GM18502 (cell line): ENCODE measurements around the gene UBAC1.
"Not testable (repeated sequence)": the region's sequence is repeated elsewhere in the genome, so short reads cannot be mapped to it uniquely, and the experiment has no call there.

Experiments
- ATAC-seq: cut with Tn5 transposase; IDR thresholded peaks from one replicate; pipeline ENCODE4 v1.9.1; 2021; ENCODE audit warnings: mild to moderate bottlenecking; ENCODE audit not compliant: unreplicated experiment, poor library complexity

UBAC1 gene

GRCh38 chr9:135961811-135962695, 880 bp upstream of the UBAC1 start:
- no peak for ATAC-seq

DNA sequence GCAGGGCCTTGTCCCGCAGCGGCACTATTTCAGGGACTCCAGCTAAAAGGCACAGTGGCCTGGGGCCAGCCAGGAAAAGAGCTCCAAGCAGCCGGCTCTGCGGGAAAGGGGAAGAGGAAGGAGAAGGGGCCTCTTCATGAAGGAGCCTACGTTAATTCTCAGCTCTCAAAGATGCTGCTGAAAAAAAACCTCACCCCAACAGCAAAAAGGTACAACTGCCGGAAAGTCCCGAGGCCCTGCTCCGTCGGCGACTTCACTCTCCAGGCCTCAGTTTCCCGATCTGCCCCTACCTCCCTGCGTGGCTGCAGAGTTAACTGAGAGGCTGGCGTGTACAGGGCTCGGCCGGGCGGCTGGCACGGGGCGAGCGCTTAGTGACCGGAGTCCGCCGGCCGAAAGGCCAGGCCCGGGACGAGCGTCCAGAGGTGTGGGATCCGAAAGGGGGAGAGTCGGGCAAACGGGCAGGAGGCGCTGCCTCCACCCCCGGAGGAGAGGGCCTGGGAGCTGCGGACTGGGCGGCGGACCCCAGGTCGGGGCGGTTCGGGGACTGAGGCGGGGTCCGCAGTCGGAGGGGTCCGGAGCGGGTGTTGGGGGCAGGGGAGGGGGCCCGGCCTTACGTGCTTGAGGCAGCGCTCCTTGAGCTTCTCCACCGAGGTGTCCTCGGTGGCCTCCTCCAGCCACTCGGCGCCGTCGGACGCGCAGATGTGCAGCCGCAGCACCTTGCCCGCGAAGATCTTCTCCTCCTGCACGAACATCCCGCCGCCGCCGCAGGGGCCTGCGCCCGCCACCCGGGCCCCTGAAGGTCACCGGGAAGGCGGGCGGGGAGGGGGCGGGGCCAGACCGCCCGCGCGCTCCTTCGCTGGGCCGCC, 529 bp downstream of the UBAC1 start:
- peak; percentile 25 for ATAC-seq

DNA sequence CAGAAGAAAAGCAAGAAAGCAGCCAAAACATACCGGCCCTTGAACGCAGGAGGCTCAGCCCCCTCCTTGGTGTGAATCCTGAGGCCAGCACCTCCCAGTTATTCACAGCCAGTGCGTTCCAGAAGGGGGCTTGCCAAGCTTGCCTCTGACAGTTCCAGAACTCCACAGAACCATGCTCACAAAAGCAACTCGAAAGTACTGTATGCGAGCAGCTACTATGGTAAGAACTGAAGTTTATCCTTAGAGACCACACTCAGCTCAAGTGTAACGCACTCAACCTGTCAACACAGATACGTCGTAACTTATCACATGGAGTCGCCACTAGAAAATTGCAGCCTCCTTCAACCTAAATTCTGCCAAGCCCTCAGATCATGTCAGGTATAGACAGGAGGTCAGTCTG, 1.4 kb downstream of the UBAC1 start:
- ATAC-seq, result no peak

DNA sequence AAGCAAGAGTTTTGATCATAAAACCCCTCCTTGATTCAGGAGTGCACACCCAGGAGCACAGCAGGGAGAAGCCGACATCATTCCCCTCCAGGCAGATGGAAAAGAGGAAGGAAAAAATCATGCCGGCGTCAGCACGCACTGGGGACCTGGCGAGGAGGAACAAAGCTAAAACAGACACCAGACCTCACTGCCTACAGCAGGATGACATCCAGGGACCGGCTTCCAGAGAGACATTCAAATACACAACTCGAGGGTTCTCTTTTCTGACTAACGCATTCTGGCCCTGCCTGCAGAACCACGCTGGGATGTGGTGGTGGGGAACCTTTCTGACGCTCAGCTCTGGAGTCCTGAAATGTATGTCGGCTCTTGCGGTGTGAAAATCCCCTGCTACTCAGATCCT, 2.7 kb downstream of the UBAC1 start:
- no peak for ATAC-seq

- no peak for ATAC-seq
These were observed 3.7 kb downstream of the UBAC1 start for GRCh38 chr9:135957431-135957830.

- no peak for ATAC-seq
These were observed 4.4 kb downstream of the UBAC1 start for GRCh38 chr9:135956802-135957174.

- ATAC-seq, result no peak
These were observed 5.0 kb downstream of the UBAC1 start for GRCh38 chr9:135955934-135956801.

DNA sequence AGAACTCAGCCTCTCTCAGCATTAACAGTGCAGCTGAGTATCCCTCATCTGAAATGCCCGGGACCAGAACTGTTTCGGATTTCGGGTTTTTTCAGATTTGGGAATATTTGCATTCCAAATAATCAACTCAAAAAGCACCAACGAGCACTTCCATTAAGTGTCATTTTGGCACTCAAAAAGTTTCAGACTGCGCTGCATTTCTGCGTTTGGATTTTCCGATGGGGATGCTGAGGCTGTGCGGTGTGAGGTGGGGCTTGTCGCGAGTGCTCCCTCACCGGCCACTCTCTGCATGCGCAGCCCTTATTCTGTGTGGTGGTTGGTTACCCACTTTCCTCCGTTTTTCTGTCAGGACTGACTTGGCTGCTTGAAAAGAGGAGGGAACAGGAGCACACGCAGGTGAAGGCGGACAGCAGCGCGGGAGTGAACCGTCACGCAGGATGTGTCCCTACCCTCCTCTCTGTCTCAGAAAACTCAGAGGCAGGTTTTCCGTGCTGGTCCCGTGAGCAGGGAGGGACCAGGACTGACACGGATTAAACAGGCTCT, 8.4 kb downstream of the UBAC1 start:
- ATAC-seq, result no peak

GRCh38 chr9:135951889-135952663, 9.1 kb downstream of the UBAC1 start:
- no peak for ATAC-seq

DNA sequence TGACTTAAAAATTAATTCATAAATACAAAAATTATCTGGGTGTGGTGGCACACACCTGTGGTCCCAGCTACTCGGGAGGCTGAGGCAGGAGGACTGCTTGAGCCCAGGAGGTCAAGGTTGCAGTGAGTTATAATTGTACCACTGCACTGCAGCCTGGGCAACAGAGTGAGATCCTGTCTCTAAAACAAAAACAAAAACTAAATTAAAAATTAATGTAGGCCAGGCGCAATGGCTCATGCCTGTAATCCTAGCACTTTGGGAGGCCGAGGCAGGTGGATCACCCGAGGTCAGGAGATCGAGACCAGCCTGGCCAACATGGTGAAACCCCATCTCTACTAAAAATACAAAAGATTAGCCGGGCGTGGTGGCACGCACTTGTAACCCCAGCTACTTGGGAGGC, 9.9 kb downstream of the UBAC1 start:
- not testable (repeated sequence) for ATAC-seq

DNA sequence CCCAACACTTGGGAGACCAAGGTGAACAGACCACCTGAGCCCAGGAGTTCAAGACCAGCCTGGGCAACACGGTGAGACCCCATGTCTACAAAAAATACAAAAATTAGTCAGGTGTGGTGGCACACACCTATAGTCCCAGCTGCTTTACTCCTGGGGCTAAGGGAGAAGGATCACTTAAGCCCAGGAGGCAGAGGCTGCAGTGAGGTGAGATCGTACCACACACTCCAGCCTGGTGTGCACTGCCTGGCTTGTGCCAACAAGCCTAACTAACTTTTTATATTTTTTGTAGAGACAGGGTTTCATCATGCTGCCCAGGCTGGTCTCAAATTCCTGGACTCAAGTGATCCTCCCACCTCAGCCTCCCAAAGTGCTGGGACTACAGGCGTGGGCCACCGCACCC, 10.3 kb downstream of the UBAC1 start:
- ATAC-seq, result not testable (repeated sequence)

GRCh38 chr9:135950135-135950682, 11.0 kb downstream of the UBAC1 start:
- ATAC-seq, result no peak

DNA sequence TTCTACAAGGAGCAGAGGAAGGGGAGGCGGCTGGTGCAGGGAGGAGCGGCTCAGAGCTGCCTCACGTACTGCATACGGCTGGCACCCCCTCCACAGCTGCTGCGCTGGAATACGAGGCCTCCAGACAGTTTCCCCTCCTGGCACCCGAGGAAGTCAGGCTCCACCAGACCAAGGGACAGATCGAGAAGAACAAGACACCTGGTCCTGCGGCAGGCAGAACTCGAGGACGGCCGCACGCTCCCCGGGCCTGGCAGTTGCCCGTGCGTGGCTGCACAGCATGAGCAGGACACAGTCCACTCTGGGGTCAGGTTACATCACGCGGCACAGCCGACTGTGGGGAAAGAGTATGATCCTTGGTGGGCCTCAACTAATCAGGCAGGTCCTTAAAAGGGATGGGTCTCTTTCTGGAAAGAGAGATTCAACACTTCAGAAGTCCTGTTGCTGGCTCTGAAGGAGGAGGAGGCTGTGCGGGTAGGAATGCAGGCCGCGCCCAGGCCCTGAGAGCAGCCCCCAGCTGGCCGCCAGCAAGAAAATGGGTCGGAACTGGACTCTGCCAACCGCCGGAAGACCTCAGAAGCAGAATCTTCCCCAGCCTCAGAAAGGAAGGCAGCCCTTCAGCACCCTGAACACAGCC, 11.6 kb downstream of the UBAC1 start:
- no peak for ATAC-seq

DNA sequence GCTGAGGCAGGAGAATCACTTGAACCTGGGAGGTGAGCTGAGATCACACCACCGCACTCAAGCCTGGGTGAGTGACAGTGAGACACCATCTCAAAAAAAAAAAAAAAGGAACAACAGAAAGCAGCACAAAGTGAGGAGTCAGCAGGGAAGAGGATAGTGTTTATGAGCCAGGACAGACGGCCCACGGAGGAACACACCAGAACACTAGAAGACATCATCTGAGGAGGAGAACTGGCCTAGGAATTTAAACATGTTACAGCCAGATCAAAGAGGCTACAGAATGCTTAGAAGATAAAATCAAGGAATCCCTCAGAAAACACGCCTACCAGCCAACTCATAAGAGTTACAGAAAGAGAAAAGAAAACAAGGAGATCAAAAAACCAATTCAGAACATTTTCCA, 12.2 kb downstream of the UBAC1 start:
- ATAC-seq, result no peak

DNA sequence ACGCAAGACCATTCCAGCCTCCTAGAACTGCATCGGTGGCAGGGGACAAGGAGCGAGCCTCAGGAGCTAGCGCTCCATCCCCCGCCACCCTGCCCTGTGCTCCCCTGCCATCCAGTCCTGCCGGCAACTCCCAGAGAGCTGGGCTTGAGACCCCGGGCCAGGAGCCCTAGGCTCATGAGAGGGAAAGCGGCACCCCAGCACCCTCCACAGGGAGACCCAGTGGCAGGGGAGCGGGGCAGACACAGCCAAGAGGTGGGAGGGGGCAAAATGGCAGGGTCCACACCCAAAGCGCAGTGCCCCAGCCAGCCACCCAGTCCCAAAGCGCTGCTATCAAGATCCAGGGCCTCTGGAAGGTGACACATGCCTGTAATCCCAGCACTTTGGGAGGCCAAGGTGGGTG, 12.7 kb downstream of the UBAC1 start:
- no peak for ATAC-seq

DNA sequence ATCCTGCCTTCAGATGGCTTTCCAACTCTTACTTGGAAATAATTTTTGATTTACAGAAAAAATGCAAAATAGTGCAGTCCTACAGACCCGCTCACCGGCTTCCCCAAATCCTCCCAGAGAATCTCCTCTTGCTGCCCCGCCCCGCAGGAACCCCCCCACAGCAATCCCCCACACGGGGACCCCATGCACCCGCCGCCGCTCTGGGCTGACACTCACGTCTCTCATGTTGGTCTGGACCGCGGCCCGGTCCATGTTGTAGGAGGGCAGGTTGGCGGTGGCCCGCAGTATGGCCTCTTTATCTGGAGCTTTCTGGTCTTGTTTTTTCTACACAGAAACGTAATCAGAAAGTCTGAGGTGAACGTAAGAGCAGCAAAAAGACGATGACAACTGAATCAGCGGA, 13.6 kb downstream of the UBAC1 start:
- no peak for ATAC-seq

- not testable (repeated sequence) for ATAC-seq
These were observed 14.1 kb downstream of the UBAC1 start for GRCh38 chr9:135947105-135947504.

DNA sequence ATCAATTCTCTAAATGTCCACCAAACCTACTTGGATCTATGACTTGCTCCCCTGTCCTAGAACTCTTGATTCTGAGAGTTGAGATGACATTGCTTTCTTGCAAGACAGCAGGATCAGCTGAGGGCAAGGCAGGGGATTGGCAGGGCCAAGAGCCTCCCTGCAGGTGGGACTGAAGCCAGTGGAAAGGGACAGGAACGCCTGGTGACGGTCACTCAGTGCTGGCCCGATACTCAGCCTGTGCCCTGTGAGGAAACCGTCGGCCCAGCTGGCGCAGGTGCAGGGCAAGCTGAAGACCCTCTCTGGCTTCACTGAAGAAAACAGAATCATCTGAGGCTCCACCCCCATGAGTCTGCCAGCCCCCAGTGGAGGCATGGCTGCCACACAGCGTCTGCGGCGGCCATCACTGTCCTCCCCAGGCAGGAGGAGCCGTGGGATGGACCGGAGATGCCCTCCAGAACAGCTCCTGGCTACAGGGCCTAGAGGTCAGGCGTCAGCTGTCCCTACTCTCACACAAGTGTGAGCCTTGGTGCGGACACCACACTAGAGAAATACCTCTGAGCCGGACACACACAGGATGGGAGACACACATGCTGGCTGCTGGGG, 14.7 kb downstream of the UBAC1 start:
- ATAC-seq, result no peak
